ENCODE data around the gene LRPAP1. TPM values are rescaled to one million over a fixed set of nuclear protein-coding genes. Genes with fewer than 3 reads are reported as not detected.

Gene LRPAP1
- total RNA-seq, 1 donor from 2014 or later, result 121 TPM

DNA sequence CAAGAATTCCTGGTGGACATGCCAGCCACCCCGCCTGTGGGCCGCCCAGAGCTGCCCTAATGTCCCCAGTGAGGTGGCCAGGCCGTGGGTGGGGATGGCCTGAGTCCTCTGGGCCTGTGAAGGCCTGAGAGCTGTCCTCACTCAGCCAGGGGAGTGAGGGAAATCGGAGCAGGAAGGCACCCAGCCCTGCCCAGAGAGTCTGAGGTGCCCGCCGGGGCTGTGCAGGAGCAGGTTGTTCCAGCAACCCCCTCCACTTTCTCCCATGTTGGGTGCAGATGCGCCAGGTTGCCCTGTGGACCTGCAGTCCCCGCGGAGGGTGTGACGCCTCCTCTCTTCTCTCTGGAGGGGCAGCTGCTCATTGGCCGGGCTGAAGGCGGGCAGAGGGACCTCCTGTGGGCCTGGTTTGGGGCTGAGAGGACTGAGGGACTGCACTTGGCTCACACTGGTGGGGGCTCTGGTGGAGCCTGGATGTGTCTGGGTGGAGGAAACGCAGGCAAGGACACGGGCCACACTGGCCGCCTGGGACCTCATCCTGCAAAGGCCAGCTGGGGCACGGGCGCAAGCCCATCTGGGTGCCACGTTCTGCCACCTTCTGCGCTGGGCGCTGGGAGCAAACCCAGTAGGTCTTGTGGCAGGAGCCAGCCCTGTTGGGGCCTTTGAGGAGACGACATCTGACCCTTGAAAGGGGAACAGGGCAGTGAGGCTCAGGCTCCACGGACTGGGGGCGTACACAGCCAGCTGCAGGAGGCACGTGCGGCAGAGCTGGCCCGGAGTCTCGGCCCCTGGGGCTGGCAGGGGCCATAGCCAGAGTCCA, 55.1 kb downstream of the LRPAP1 start:
- H3K9me3 Mint-ChIP-seq, result no peaks in the 10 kb centered on the region
- no peaks in the 10 kb centered on the region for H3K36me3 Mint-ChIP-seq
- no peak overlapping the region for H3K27ac Mint-ChIP-seq
- no peak for DNase-seq (ENCODE audit: low spot score in 2 of 2, unreplicated experiment in 2 of 2)
- peaks cover 10% of the 10 kb centered on the region for H3K27me3 Mint-ChIP-seq (ENCODE audit: low read depth)
- TF ChIP-seq, protein P1, sequence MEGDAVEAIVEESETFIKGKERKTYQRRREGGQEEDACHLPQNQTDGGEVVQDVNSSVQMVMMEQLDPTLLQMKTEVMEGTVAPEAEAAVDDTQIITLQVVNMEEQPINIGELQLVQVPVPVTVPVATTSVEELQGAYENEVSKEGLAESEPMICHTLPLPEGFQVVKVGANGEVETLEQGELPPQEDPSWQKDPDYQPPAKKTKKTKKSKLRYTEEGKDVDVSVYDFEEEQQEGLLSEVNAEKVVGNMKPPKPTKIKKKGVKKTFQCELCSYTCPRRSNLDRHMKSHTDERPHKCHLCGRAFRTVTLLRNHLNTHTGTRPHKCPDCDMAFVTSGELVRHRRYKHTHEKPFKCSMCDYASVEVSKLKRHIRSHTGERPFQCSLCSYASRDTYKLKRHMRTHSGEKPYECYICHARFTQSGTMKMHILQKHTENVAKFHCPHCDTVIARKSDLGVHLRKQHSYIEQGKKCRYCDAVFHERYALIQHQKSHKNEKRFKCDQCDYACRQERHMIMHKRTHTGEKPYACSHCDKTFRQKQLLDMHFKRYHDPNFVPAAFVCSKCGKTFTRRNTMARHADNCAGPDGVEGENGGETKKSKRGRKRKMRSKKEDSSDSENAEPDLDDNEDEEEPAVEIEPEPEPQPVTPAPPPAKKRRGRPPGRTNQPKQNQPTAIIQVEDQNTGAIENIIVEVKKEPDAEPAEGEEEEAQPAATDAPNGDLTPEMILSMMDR (IDR thresholded peaks at IDR 0.05; ENCODE audit: unreplicated experiment), result no peak
- H3K4me3 Mint-ChIP-seq, result no peak overlapping the region
- H3K4me1 Mint-ChIP-seq, result peaks cover 14% of the 10 kb centered on the region

GRCh38 chr4:3476341-3476747, 55.9 kb downstream of the LRPAP1 start:
- H3K27me3 Mint-ChIP-seq (ENCODE audit: low read depth), result peaks cover 12% of the 10 kb centered on the region
- H3K4me3 Mint-ChIP-seq, result no peak overlapping the region
- DNase-seq (ENCODE audit: low spot score in 2 of 2, unreplicated experiment in 2 of 2), result no peak

DNA sequence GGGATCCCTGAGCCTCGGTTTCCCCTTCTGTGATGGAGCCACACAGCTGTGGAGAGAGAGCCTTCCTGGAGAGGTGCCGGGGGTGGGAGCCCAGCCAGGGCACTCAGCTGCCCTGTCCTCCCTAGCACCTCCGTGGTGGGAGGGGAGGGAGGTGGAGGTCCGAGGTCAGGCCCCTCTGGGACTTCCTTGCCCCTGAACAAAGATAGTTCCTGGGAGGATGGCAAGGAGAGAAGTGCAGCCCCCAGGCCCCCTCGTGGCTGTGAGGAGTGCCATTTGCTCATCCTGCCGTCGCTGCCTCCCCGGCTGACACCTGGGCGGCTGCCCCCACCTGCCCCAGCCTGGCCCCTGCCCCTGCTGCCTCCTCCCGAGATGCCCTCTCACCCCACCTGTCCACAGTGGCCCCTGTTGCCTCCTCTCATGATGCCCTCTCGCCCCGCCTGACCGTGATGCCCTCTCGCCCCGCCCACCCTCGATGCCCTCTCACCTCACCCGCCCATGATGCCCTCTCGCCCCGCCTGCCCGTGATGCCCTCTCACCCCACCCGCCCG, 56.4 kb downstream of the LRPAP1 start:
- H3K27ac Mint-ChIP-seq, result no peak overlapping the region
- TF ChIP-seq, protein P1 (IDR thresholded peaks at IDR 0.05; ENCODE audit: unreplicated experiment), result no peak
- peaks cover 12% of the 10 kb centered on the region for H3K27me3 Mint-ChIP-seq (ENCODE audit: low read depth)
- no peaks in the 10 kb centered on the region for H3K36me3 Mint-ChIP-seq
- no peak for DNase-seq (ENCODE audit: low spot score in 2 of 2, unreplicated experiment in 2 of 2)
- no peak overlapping the region for H3K4me3 Mint-ChIP-seq
- H3K4me1 Mint-ChIP-seq, result peaks cover 4% of the 10 kb centered on the region
- no peaks in the 10 kb centered on the region for H3K9me3 Mint-ChIP-seq

More at GRCh38 chr4:3476341-3476747, 55.9 kb downstream of the LRPAP1 start:
- H3K27ac Mint-ChIP-seq, result no peak overlapping the region
- TF ChIP-seq, protein P1 (IDR thresholded peaks at IDR 0.05; ENCODE audit: unreplicated experiment), result no peak
- H3K36me3 Mint-ChIP-seq, result no peaks in the 10 kb centered on the region
- no peaks in the 10 kb centered on the region for H3K9me3 Mint-ChIP-seq
- H3K4me1 Mint-ChIP-seq, result peaks cover 9% of the 10 kb centered on the region

- H3K27ac Mint-ChIP-seq, result no peak overlapping the region
- H3K4me3 Mint-ChIP-seq, result no peak overlapping the region
- no peaks in the 10 kb centered on the region for H3K4me1 Mint-ChIP-seq
- H3K27me3 Mint-ChIP-seq (ENCODE audit: low read depth), result peaks cover 12% of the 10 kb centered on the region
- DNase-seq (ENCODE audit: low spot score in 2 of 2, unreplicated experiment in 2 of 2), result no peak
- H3K36me3 Mint-ChIP-seq, result no peaks in the 10 kb centered on the region
- TF ChIP-seq, protein P1 (IDR thresholded peaks at IDR 0.05; ENCODE audit: unreplicated experiment), result no peak
- no peaks in the 10 kb centered on the region for H3K9me3 Mint-ChIP-seq
Measured at GRCh38 chr4:3475041-3475712, 57.0 kb downstream of the LRPAP1 start.

GRCh38 chr4:3473996-3474765, 58.0 kb downstream of the LRPAP1 start:
- no peak for DNase-seq (ENCODE audit: low spot score in 2 of 2, unreplicated experiment in 2 of 2)
- H3K4me1 Mint-ChIP-seq, result no peaks in the 10 kb centered on the region
- no peaks in the 10 kb centered on the region for H3K9me3 Mint-ChIP-seq
- no peak overlapping the region for H3K4me3 Mint-ChIP-seq
- TF ChIP-seq, protein P1 (IDR thresholded peaks at IDR 0.05; ENCODE audit: unreplicated experiment), result no peak
- H3K27ac Mint-ChIP-seq, result no peak overlapping the region
- H3K36me3 Mint-ChIP-seq, result no peaks in the 10 kb centered on the region
- peaks cover 13% of the 10 kb centered on the region for H3K27me3 Mint-ChIP-seq (ENCODE audit: low read depth)

All from mesothelial cell of epicardium (in vitro differentiated cells).